HCT116 (cell line): ENCODE results near the gene HNRNPCL1. TPM values are rescaled to one million over a fixed set of nuclear protein-coding genes. Genes with fewer than 3 reads are reported as not detected.

Experiments used
- ATAC-seq: fragments of 200-7000 bp; cut with Tn5 transposase; 2 replicates; pipeline ENCODE4 v1.9.1; 2020; ENCODE audit warnings: mild to moderate bottlenecking, moderate library complexity
- BruUV-seq: library from RNA; stranded (reverse); fragments of 400-500 nt; replicated peaks from 2 replicates; lab custom pipeline; 2021; lab: Mats Ljungman, UMichigan
- CTCF ChIA-PET: fragments of 300-600 bp; sonication (Branson Sonifier 250); formaldehyde crosslinking; loops from one replicate; lab custom pipeline; 2021; ENCODE audit warnings: antibody characterized with exemption; lab: Charles Lee
- POLR2A ChIA-PET: fragments of 300-600, 350-600 bp; sonication (Branson Sonifier 250); formaldehyde crosslinking; loops from one replicate; lab custom pipeline; 2021; ENCODE audit warnings: antibody characterized with exemption; lab: Charles Lee
- RAD21 ChIA-PET, 2 experiments: fragments of 300-600 bp; sonication (Branson Sonifier 250); formaldehyde crosslinking; loops; one replicate each; lab custom pipeline; 2023; ENCODE audit warnings: low total read pairs in 2 of 2; ENCODE audit not compliant: uncharacterized antibody in 2 of 2, unreplicated experiment in 2 of 2, low non-redundant PET in 1 of 2; lab: Charles Lee
- DNase-seq: peaks from one replicate; pipeline ENCODE4 v3.0.0-alpha.2; 2010; ENCODE audit warnings: low read depth, low spot score
- H2AFZ ChIP-seq: fragments of 200-600 bp; shearing (Covaris generic), sonication (generic); 2 replicates; pipeline ENCODE4 v1.6.1; 2017; ENCODE audit warnings: low read depth, mixed run types, mixed read lengths, antibody characterized with exemption, low read length; ENCODE audit not compliant: poor library complexity, severe bottlenecking
- H3K27ac ChIP-seq: 2 replicates; pipeline ENCODE4 v1.5.1; 2012; ENCODE audit warnings: low read depth, low read length
- H3K27me3 ChIP-seq: fragments of 200-600 bp; sonication (generic); 2 replicates; pipeline ENCODE4 v1.6.1; 2016; ENCODE audit warnings: mixed run types, low read length, mixed read lengths; ENCODE audit not compliant: insufficient read depth
- H3K36me3 ChIP-seq, 2 experiments: fragments of 200-500 bp in 1 of 2; fragments of 200-600 bp in 1 of 2; sonication (Bioruptor generic) in 1 of 2; sonication (generic) in 1 of 2; 2 replicates each; pipeline versions ENCODE4 v1.5.1 to v1.6.1; 2014 to 2016; ENCODE audit warnings: low read length in 2 of 2, inconsistent platforms in 1 of 2, mixed read lengths in 1 of 2, mixed run types in 1 of 2; ENCODE audit not compliant: insufficient read depth in 2 of 2, control insufficient read depth in 1 of 2
- H3K4me1 ChIP-seq, 2 experiments: fragments of 200-600 bp in 1 of 2; sonication (generic) in 1 of 2; 2 replicates each; pipeline versions ENCODE4 v1.5.1 to v1.6.1; 2012 to 2017; ENCODE audit warnings: low read length in 2 of 2, inconsistent platforms in 1 of 2, mild to moderate bottlenecking in 1 of 2, mixed read lengths in 1 of 2, mixed run types in 1 of 2, moderate library complexity in 1 of 2; ENCODE audit not compliant: insufficient read depth in 2 of 2, control insufficient read depth in 1 of 2
- H3K4me2 ChIP-seq: fragments of 200-600 bp; sonication (generic); 2 replicates; pipeline ENCODE4 v1.6.1; 2017; ENCODE audit warnings: mixed run types, low read length, mixed read lengths
- H3K4me3 ChIP-seq, 2 experiments: fragments of 200-600 bp in 1 of 2; sonication (generic) in 1 of 2; replicated peaks in 1 of 2; 2 replicates each; pipeline ENCODE4 v1.5.1; 2011 to 2016; ENCODE audit warnings: low read length in 2 of 2, control low read depth in 1 of 2, low read depth in 1 of 2, mild to moderate bottlenecking in 1 of 2, mixed read lengths in 1 of 2, mixed run types in 1 of 2
- H3K79me2 ChIP-seq: fragments of 200-600 bp; sonication (generic); 2 replicates; pipeline ENCODE4 v1.6.1; 2017; ENCODE audit warnings: mild to moderate bottlenecking, mixed run types, low read length, moderate library complexity, mixed read lengths; ENCODE audit not compliant: insufficient read depth
- H3K9ac ChIP-seq: fragments of 200-600 bp; sonication (generic); 2 replicates; pipeline ENCODE4 v1.6.1; 2016; ENCODE audit warnings: low read length, mixed read lengths
- H3K9me2 ChIP-seq: fragments of 200-600 bp; sonication (generic), shearing (Covaris generic); 2 replicates; pipeline ENCODE4 v1.6.1; 2017; ENCODE audit warnings: mixed run types, mild to moderate bottlenecking, moderate library complexity; ENCODE audit not compliant: insufficient read depth
- H3K9me3 ChIP-seq, 2 experiments: fragments of 200-500 bp in 1 of 2; fragments of 200-600 bp in 1 of 2; sonication (Bioruptor generic) in 1 of 2; sonication (generic) in 1 of 2; 2 replicates each; pipeline ENCODE4 v1.6.1; 2014 to 2017; ENCODE audit warnings: low read length in 2 of 2, mixed read lengths in 2 of 2, inconsistent platforms in 1 of 2, low read depth in 1 of 2, mild to moderate bottlenecking in 1 of 2, mixed run types in 1 of 2, moderate library complexity in 1 of 2; ENCODE audit not compliant: control insufficient read depth in 1 of 2, insufficient read depth in 1 of 2
- H4K20me1 ChIP-seq: fragments of 200-600 bp; sonication (generic), shearing (Covaris generic); 2 replicates; pipeline ENCODE4 v1.6.1; 2017; ENCODE audit warnings: mixed run types, mild to moderate bottlenecking, moderate library complexity; ENCODE audit not compliant: insufficient read depth
- CBX3 ChIP-seq: IDR thresholded peaks from 2 replicates; pipeline ENCODE4 v1.6.1; 2012; ENCODE audit warnings: low read depth
- CEBPB ChIP-seq: IDR thresholded peaks from 2 replicates; pipeline ENCODE4 v1.6.1; 2012; ENCODE audit warnings: low read depth
- EGR1 ChIP-seq: IDR thresholded peaks from 2 replicates; pipeline ENCODE4 v1.6.1; 2012; ENCODE audit warnings: low read depth
- ELF1 ChIP-seq: IDR thresholded peaks from 2 replicates; pipeline ENCODE4 v1.6.1; 2012; ENCODE audit warnings: low read depth, borderline replicate concordance
- EZH2phosphoT487 ChIP-seq: fragments of 200-600 bp; IDR thresholded peaks from 2 replicates; pipeline ENCODE4 v1.6.1; 2018; ENCODE audit warnings: antibody characterized with exemption, borderline replicate concordance
- FOSL1 ChIP-seq: IDR thresholded peaks from 2 replicates; pipeline ENCODE4 v1.6.1; 2012; ENCODE audit warnings: low read depth
- JUND ChIP-seq: IDR thresholded peaks from 2 replicates; pipeline ENCODE4 v1.6.1; 2012
- POLR2A ChIP-seq: IDR thresholded peaks from 2 replicates; pipeline ENCODE4 v1.7.0; 2011; ENCODE audit warnings: borderline replicate concordance; ENCODE audit not compliant: insufficient read depth, insufficient read length; ENCODE audit errors: extremely low read depth
- POLR2AphosphoS5 ChIP-seq: IDR thresholded peaks from 2 replicates; pipeline ENCODE4 v1.6.1; 2011; ENCODE audit warnings: mild to moderate bottlenecking, low read depth, low read length, moderate library complexity
- RAD21 ChIP-seq: IDR thresholded peaks from 2 replicates; pipeline ENCODE4 v1.6.1; 2012; ENCODE audit warnings: low read depth, mild to moderate bottlenecking
- SIN3A ChIP-seq: IDR thresholded peaks from 2 replicates; pipeline ENCODE4 v1.6.1; 2012; ENCODE audit warnings: low read depth
- SP1 ChIP-seq: IDR thresholded peaks from 2 replicates; pipeline ENCODE4 v1.6.1; 2012; ENCODE audit warnings: low read depth
- SRF ChIP-seq: IDR thresholded peaks from 2 replicates; pipeline ENCODE4 v1.6.1; 2012; ENCODE audit warnings: low read depth
- YY1 ChIP-seq: IDR thresholded peaks from 2 replicates; pipeline ENCODE4 v1.6.1; 2011; ENCODE audit warnings: low read length, low read depth, moderate library complexity, mild to moderate bottlenecking; ENCODE audit not compliant: insufficient replicate concordance; ENCODE audit errors: extremely low read depth
- ZBTB33 ChIP-seq: IDR thresholded peaks from 2 replicates; pipeline ENCODE4 v1.6.1; 2011; ENCODE audit warnings: mild to moderate bottlenecking, low read length, moderate library complexity; ENCODE audit not compliant: insufficient replicate concordance; ENCODE audit errors: extremely low read depth
- ZFX ChIP-seq: fragments of 450-650 bp; IDR thresholded peaks from 2 replicates; pipeline ENCODE4 v1.6.1; 2017
- ZNF274 ChIP-seq: fragments of 200-500 bp; sonication (Bioruptor generic); IDR thresholded peaks from 2 replicates; pipeline ENCODE4 v1.6.1; 2014; ENCODE audit warnings: mild to moderate bottlenecking, low read depth, low read length, inconsistent platforms
- intact Hi-C: fragments of 100-400 bp; cut with micrococcal nuclease; formaldehyde crosslinking; loops from 2 replicates; pipeline ENCODE4 v1.10.0; 2022
- total RNA-seq: library from RNA; stranded (reverse); gene quantifications from one replicate; pipeline ENCODE4 v1.2.1, GENCODE V29; 2021; ENCODE audit not compliant: unreplicated experiment
- TF ChIP-seq, protein P1 (sequence below): IDR thresholded peaks from 2 replicates; pipeline ENCODE4 v1.6.1; 2012
- TF ChIP-seq, protein P2 (sequence below), 3 experiments: fragments of 200-600 bp in 1 of 3; sonication (generic) in 1 of 3; IDR thresholded peaks in 2 of 3; conservative IDR thresholded peaks in 1 of 3; 2 replicates each; pipeline ENCODE4 v1.5.1; 2012 to 2017; ENCODE audit warnings: low read depth in 2 of 3, low read length in 2 of 3, antibody characterized with exemption in 1 of 3, borderline replicate concordance in 1 of 3, control low read depth in 1 of 3, mild to moderate bottlenecking in 1 of 3, mixed read lengths in 1 of 3, mixed run types in 1 of 3, moderate library complexity in 1 of 3; ENCODE audit not compliant: insufficient read depth in 1 of 3

The HNRNPCL1 gene
- total RNA-seq, 1 experiment from 2014 or later = not detected

DNA sequence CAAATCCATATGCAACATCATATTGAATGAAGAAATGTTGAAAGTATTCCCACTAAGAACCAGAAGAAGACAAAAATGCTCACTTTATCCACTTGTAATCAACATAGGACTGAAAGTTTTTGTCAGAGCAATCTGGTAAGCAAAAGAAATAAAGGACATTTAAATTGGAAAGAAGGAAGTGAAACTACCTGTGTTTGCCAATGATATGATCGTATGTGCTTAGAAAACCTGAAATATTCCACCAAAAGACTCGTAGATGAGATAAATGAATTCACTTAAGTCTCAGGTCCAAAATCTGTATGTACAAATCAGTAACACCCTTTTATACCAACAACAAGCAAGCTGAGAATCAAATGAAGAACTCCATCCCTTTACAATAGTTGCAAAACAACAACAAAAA is 48.8 kb downstream of the HNRNPCL1 start:
- H3K27me3 ChIP-seq = no peaks in the 10 kb centered on the region; the same call in 1 of the 2 replicates
- no peaks in the 10 kb centered on the region for H3K79me2 ChIP-seq
- H4K20me1 ChIP-seq = no peaks in the 10 kb centered on the region
- H3K4me3 ChIP-seq = no peak overlapping the region
- H3K36me3 ChIP-seq = no peaks in the 10 kb centered on the region
- POLR2A ChIA-PET = no interaction called here
- CTCF ChIA-PET = no interaction called here
- ATAC-seq (no peak), DNase-seq (no peak)
- H2AFZ ChIP-seq = no peak overlapping the region
- intact Hi-C loops = loop anchor here (10.0 kb wide), 1 partner anchor 555 kb away; no protein-coding TSS in a partner anchor
- no peak overlapping the region for H3K27ac ChIP-seq
- no peaks in the 10 kb centered on the region for H3K4me1 ChIP-seq
- TF ChIP-seq SIN3A (no peak), ELF1 (no peak), CEBPB (no peak), POLR2AphosphoS5 (no peak), EGR1 (no peak), SRF (no peak), CBX3 (no peak), SP1 (no peak), JUND (no peak)
- no peaks in the 10 kb centered on the region for H3K9me2 ChIP-seq
- RAD21 ChIA-PET = no interaction called here
- no TSS peak for BruUV-seq
- no peak overlapping the region for H3K4me2 ChIP-seq
- no peaks in the 10 kb centered on the region for H3K9me3 ChIP-seq
- H3K9ac ChIP-seq = no peak overlapping the region

DNA sequence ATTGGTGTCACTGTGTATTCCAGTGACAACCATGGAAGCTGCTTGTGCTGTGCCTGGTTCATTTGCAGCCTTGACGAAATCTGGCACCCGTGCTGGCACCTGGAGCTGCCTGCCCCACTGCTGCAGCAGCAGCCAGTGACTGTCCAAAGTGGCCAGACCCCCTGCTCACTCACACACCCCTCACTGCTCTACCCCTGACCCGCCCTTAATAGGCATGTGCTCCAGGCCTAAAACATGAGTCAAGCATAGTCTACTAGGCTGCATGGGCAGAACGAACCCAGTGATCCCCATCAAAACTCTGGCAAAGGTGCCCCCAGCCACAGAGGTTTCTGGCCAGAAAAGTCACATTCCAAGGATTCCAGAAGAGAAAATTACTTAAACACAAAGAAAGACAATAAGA is 49.6 kb downstream of the HNRNPCL1 start:
- H3K27ac ChIP-seq = no peak overlapping the region
- no peak overlapping the region for H3K4me2 ChIP-seq
- H4K20me1 ChIP-seq = no peaks in the 10 kb centered on the region
- no TSS peak for BruUV-seq
- intact Hi-C loops = no loop called here
- CTCF ChIA-PET = no interaction called here
- no peaks in the 10 kb centered on the region for H3K36me3 ChIP-seq
- no peak for DNase-seq
- no peaks in the 10 kb centered on the region for H3K9me3 ChIP-seq
- H3K4me3 ChIP-seq = no peak overlapping the region
- no peak overlapping the region for H2AFZ ChIP-seq
- ATAC-seq = no peak
- TF ChIP-seq JUND = no peak
- TF ChIP-seq RAD21 = no peak
- no peak for TF ChIP-seq EZH2phosphoT487
- TF ChIP-seq, protein P1, sequence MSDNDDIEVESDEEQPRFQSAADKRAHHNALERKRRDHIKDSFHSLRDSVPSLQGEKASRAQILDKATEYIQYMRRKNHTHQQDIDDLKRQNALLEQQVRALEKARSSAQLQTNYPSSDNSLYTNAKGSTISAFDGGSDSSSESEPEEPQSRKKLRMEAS = no peak
- TF ChIP-seq SP1 = no peak
- TF ChIP-seq POLR2A = no peak
- TF ChIP-seq, protein P2, sequence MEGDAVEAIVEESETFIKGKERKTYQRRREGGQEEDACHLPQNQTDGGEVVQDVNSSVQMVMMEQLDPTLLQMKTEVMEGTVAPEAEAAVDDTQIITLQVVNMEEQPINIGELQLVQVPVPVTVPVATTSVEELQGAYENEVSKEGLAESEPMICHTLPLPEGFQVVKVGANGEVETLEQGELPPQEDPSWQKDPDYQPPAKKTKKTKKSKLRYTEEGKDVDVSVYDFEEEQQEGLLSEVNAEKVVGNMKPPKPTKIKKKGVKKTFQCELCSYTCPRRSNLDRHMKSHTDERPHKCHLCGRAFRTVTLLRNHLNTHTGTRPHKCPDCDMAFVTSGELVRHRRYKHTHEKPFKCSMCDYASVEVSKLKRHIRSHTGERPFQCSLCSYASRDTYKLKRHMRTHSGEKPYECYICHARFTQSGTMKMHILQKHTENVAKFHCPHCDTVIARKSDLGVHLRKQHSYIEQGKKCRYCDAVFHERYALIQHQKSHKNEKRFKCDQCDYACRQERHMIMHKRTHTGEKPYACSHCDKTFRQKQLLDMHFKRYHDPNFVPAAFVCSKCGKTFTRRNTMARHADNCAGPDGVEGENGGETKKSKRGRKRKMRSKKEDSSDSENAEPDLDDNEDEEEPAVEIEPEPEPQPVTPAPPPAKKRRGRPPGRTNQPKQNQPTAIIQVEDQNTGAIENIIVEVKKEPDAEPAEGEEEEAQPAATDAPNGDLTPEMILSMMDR (IDR thresholded peaks at IDR 0.05 in 2 of 3, conservative IDR thresholded peaks at IDR 0.05 in 1 of 3; ENCODE audit: borderline replicate concordance in 1 of 3, insufficient read depth in 1 of 3, low read depth in 2 of 3, low read length in 2 of 3) = no peak
- no peak for TF ChIP-seq ZFX
- TF ChIP-seq FOSL1 = no peak
- no peak for TF ChIP-seq ZBTB33
- TF ChIP-seq CBX3 = no peak
- no peak for TF ChIP-seq CEBPB
- TF ChIP-seq POLR2AphosphoS5 = no peak
- no peak for TF ChIP-seq EGR1
- TF ChIP-seq SIN3A = no peak
- TF ChIP-seq ZNF274 = no peak
- no peak for TF ChIP-seq YY1
- RAD21 ChIA-PET = no interaction called here
- H3K79me2 ChIP-seq = no peaks in the 10 kb centered on the region
- no peaks in the 10 kb centered on the region for H3K9me2 ChIP-seq
- no peaks in the 10 kb centered on the region for H3K4me1 ChIP-seq
- H3K27me3 ChIP-seq = no peaks in the 10 kb centered on the region; the same call in 1 of the 2 replicates
- POLR2A ChIA-PET = no interaction called here
- H3K9ac ChIP-seq = no peak overlapping the region
